Activated CD4-positive, alpha-beta T cell treated with anti-CD3 and anti-CD28 coated beads, Interleukin-2, amount 10 ng/mL, durations not matched to agents 24 days and 14 days (primary cell): ENCODE data around the gene OSGIN1. TPM values are rescaled to one million over a fixed set of nuclear protein-coding genes. Genes with fewer than 3 reads are reported as not detected.
"Not testable (repeated sequence)": the region's sequence is repeated elsewhere in the genome, so short reads cannot be mapped to it uniquely, and the experiment has no call there.

ENCODE experiments used
- DNase-seq: peaks from one replicate; pipeline ENCODE4 v3.0.0; 2022
- H3K27ac Mint-ChIP-seq: one replicate; pipeline ENCODE4 v1.8.0; 2022; ENCODE audit warnings: mild to moderate bottlenecking, mixed read lengths
- H3K27me3 Mint-ChIP-seq: one replicate; pipeline ENCODE4 v1.8.0; 2022; ENCODE audit warnings: mixed read lengths
- H3K36me3 Mint-ChIP-seq: one replicate; pipeline ENCODE4 v1.8.0; 2022; ENCODE audit warnings: low read depth, mild to moderate bottlenecking, mixed read lengths
- H3K4me1 Mint-ChIP-seq: one replicate; pipeline ENCODE4 v1.8.0; 2021; ENCODE audit warnings: mixed read lengths
- H3K4me3 Mint-ChIP-seq: one replicate; pipeline ENCODE4 v1.8.0; 2022; ENCODE audit warnings: mild to moderate bottlenecking, moderate library complexity, mixed read lengths
- H3K9me3 Mint-ChIP-seq: one replicate; pipeline ENCODE4 v1.8.0; 2021; ENCODE audit warnings: mixed read lengths
- intact Hi-C: fragments of 100-400 bp; cut with micrococcal nuclease; formaldehyde crosslinking; loops from one replicate; pipeline ENCODE4 v1.15.1; 2023
- total RNA-seq: library from RNA; stranded (reverse); gene quantifications from 2 replicates; pipeline ENCODE4 v1.2.3, GENCODE V29; 2022

OSGIN1 gene
- total RNA-seq, 1 donor from 2014 or later = 0.72 TPM

DNA sequence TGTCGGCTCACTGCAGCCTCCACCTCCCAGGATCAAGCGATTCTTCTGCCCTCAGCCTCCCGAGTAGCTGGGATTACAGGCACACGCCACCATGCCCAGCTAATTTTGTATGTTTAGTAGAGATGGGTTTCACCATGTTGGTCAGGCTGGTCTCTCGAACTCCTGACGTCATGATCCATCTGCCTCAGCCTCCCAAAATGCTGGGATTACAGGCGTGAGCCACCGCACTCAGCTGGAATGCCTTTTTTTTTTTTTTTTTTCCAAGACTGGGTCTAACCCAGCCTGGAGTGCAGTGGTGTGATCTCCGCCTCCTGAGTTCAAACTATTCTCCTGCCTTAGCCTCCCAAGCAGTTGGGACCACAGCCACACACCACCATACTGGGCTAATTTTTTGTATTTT is 11.5 kb upstream of the OSGIN1 start:
- H3K4me3 Mint-ChIP-seq, DNase-seq, H3K27ac Mint-ChIP-seq, intact Hi-C loops, H3K36me3 Mint-ChIP-seq, H3K9me3 Mint-ChIP-seq, H3K4me1 Mint-ChIP-seq, H3K27me3 Mint-ChIP-seq: not testable (repeated sequence)

DNA sequence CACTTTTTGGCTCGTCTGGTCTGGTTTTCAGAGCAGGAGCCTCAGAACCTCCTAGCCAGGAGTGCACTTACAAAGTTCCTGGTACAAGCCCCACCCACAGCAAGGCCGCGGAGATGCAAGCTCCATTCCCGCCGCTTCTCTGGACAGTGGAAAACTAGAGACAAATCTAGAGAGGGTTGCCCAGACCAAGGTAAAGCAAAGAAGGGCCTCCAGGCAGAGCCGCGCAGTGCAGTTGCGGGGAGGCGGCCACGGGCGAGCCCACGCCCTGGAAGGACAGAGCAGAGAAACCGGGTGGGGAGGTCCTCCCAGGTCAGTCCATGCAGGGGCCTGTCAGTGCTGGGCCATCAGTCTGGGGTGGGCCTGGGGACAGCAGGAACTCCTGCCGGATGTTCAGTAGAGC is 11.0 kb upstream of the OSGIN1 start:
- no peaks in the 10 kb centered on the region for H3K9me3 Mint-ChIP-seq
- no peak overlapping the region for H3K27ac Mint-ChIP-seq
- DNase-seq = no peak
- intact Hi-C loops = no loop called here
- no peaks in the 10 kb centered on the region for H3K36me3 Mint-ChIP-seq
- H3K4me1 Mint-ChIP-seq = peaks cover 7% of the 10 kb centered on the region
- H3K27me3 Mint-ChIP-seq = no peaks in the 10 kb centered on the region
- H3K4me3 Mint-ChIP-seq = no peak overlapping the region

DNA sequence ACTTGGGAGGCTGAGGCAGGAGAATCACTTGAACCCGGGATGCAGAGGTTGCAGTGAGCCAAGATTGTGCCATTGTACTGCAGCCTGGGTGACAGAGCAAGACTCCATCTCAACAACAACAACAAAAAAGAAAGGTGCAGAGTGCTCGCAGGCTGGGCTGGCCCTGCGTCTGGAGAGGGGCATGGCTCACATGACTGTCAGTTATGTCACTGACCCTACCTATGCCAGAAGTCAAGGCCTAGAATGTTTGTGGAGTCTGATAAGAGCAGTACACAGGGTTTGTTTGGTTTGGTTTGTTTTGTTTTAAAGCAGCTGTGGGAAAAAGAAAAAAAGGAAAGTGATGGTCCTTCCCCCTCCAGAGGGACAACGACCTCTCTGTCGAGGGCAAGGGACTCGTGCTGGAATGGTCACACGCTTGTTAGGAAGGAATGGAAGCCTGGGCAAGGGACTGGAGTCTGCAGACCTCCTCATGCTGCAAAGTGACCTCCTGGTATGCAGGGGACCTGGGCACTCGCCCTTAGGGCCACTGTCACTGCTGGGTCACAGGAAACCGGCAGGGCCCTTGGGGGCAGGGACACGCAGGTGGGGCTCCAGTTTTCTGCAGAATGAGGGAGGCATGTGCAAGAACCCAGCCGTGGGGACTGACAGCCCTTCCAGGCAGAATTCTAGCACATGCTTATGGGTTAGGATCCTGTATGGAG is 10.1 kb upstream of the OSGIN1 start:
- peaks cover 7% of the 10 kb centered on the region for H3K4me1 Mint-ChIP-seq
- H3K27ac Mint-ChIP-seq = no peak overlapping the region
- no peak overlapping the region for H3K4me3 Mint-ChIP-seq
- no peaks in the 10 kb centered on the region for H3K27me3 Mint-ChIP-seq
- H3K9me3 Mint-ChIP-seq = no peaks in the 10 kb centered on the region
- DNase-seq = no peak
- no peaks in the 10 kb centered on the region for H3K36me3 Mint-ChIP-seq
- intact Hi-C loops = no loop called here

DNA sequence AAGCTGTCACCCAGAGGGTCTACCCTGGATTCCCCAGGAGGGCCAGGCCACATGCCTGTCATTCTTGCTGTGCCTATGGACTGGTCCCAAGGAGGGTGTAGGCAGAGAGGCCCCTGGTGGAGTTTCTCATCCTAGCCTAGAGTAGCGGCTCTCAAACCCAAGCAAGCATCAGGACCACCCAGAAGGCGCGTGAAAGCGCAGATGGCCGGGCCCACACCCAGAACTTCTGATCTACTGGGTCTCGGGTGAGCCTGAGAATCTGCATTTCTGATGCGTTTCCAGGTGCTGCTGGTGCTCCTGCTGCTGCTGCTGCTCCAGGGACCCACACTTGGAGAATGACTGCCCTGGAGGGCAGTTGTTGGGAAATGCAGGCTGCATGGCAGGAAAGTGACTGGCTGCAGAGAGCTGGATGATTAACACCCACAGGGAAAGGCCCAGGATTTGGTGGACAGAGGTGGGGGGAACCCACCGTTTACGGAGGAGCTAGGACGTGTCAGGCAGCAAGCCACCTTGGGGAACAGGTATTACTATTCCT is 9.5 kb upstream of the OSGIN1 start:
- Mint-ChIP-seq H3K9me3 (no peaks in the 10 kb centered on the region), H3K27me3 (no peaks in the 10 kb centered on the region), H3K4me3 (no peak overlapping the region), H3K4me1 (peaks cover 7% of the 10 kb centered on the region), H3K27ac (no peak overlapping the region), H3K36me3 (no peaks in the 10 kb centered on the region)
- no peak for DNase-seq
- intact Hi-C loops = no loop called here

DNA sequence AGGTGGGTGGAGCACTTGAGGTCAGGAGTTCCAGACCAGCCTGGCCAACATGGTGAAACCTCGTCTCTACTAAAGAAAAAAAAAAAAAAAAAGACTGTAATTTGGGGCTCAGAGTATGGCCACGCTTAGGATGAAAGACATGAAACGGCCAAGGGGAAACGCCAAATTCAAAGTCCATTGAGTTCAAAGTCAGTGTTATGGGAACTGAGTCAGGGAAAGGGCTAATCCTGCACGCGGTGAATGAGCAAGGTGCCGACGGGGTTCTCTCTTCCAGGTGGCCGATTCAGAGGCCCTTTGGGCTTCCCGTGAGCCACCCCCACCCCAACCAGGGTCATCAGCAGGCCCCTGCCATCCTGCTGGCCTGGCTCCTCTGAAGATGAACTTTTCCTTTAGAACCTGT is 7.5 kb upstream of the OSGIN1 start:
- Mint-ChIP-seq H3K27me3 (no peaks in the 10 kb centered on the region), H3K9me3 (no peaks in the 10 kb centered on the region), H3K4me1 (no peaks in the 10 kb centered on the region), H3K36me3 (no peaks in the 10 kb centered on the region), H3K4me3 (no peak overlapping the region), H3K27ac (no peak overlapping the region)
- intact Hi-C loops = no loop called here
- DNase-seq = no peak

DNA sequence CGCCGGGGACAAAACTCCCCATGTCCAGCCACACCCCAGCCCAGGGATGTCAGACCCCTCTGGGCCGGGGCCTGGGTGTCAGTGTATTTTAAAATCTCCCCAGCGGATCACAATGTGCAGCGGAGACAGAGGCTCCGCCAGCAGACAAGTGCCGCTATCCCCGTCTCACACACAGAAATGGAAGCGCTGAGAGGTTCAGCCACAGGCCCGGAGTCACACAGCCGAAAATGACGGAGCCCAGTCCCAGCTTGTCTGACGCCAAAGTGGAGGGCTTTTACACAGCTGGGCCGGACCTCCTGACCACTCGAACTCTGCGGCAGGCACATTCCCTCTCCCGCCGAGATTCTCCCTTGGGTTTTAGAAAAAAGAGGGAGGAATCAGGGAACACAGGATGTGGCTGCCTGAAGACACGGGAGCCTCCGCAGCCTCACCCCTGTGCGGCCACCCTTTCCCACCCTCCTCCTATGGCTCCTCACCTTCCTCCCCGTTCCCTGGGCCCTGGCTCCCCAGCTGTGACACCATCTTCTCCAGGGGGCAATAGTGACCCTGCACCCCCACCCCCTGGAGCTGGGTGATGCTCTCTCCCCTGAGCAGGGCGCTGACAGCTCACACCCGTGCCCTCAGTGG is 6.8 kb upstream of the OSGIN1 start:
- Mint-ChIP-seq H3K4me3 (no peak overlapping the region), H3K27me3 (no peaks in the 10 kb centered on the region)

DNA sequence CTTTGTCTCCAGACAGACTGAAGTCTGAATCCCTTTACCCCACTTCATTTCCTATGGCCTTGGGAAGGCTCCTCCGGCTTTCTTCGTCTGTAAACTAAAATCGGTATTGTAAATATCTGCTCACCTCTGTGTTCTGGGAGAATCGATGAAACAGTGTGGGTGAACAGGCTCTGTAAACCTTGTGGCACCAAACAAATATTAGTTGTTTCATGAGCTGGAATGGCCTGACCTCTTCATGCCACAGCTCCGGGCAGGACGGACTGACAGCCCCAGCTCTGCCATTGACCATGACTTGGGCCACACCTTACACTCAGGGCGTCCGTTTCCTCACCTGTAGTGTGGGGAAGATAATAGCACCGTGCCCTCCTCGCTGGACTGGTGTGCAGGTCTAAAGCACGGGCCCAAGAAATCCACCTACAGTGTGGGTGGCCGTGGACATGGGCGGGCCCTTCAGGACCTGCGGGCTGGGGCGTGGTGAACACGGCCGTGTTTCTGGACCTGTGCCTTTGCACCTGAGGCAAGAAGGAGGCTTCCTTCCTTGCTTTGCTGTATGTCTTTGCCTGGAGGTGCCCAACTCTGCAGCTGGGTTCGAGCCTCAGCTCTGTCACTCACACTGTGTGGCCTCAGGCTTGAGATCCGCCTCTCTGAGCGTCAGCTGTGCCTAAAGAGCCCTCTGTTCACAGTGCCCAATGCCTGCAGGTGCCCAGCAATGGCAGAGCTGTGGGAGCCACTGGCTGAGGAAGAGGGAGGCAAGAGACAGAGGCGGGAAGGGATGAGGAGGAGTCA is 6.1 kb upstream of the OSGIN1 start:
- no peak overlapping the region for H3K27ac Mint-ChIP-seq
- no peak for DNase-seq
- no peaks in the 10 kb centered on the region for H3K9me3 Mint-ChIP-seq
- H3K4me1 Mint-ChIP-seq = no peaks in the 10 kb centered on the region
- H3K4me3 Mint-ChIP-seq = no peak overlapping the region
- H3K27me3 Mint-ChIP-seq = no peaks in the 10 kb centered on the region
- H3K36me3 Mint-ChIP-seq = no peaks in the 10 kb centered on the region
- intact Hi-C loops = no loop called here

More for the DNA sequence above, 6.8 kb upstream of the OSGIN1 start:
- intact Hi-C loops = no loop called here
- Mint-ChIP-seq H3K27ac (no peak overlapping the region), H3K4me1 (no peaks in the 10 kb centered on the region), H3K9me3 (no peaks in the 10 kb centered on the region), H3K36me3 (no peaks in the 10 kb centered on the region)
- no peak for DNase-seq

DNA sequence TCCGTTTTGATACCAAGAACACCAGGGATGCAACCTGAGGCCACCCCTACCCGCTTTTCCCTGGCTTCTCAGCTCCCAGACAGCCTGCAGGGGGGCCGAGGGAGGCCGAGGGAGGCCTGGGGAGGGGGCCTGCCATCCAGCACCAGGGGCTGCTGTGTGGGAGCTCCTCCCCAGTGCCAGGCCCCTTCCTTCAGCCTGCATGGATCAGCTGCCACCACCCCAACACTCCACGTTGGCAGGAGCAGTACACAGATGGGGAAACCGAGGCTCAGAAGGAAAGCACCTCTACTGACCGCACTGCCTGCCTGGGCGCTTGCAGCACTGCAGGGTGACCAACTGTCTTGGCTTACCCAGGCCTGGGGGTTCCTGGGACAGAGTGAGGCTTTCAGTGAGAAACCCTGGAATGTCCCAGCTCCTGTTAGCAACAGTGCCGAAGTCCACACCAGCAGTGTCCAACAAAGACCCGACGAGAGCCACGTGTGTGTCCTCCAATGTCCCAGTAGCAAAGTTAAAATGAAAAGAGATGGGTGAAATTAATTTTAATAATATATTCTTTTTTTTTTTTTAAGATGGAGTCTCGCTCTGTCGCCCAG is 5.3 kb upstream of the OSGIN1 start:
- Mint-ChIP-seq H3K27ac (no peak overlapping the region), H3K4me1 (peaks cover 4% of the 10 kb centered on the region), H3K36me3 (no peaks in the 10 kb centered on the region), H3K9me3 (no peaks in the 10 kb centered on the region), H3K4me3 (no peak overlapping the region), H3K27me3 (no peaks in the 10 kb centered on the region)
- intact Hi-C loops = no loop called here
- DNase-seq = no peak

DNA sequence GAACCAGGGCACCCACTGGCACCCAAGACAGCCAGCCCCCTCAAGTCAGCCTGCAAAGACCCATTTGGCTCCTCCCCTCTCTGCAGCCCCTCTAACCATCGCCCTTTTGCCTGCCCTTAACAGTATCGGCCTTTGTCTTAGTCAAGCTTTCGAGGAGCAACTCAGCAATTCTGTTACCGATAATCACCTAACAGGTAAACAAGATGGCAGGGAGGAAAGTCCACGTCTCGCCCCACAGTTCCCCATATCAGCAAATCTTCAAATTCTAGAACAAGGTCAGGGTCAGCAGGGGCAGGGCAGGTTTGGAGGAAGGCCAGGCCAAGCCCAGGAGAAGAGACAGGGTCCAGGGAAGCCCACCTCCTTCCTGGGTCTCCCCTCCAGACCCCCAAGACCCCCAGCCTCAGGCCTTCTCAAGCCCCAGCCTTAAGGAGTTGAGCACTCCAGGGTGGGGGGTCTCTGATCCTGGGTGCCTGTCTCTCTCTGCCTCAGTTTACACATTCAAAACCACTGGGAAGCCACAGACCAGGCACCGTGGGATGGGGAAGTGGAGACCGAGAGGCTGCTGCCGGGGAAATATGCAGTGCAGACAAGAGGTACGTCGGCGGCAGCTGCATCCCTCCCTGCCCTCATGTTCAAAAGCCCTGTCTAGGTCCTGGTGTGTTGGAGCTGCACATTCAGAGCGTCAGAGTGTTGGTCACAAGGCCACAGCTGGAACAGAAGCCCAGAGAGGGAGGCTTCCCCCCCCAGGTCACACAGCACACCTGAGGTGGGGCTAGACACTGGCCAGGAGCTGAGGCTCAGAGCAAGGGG is 3.9 kb upstream of the OSGIN1 start:
- Mint-ChIP-seq H3K27ac (no peak overlapping the region), H3K9me3 (no peaks in the 10 kb centered on the region), H3K36me3 (no peaks in the 10 kb centered on the region), H3K4me3 (no peak overlapping the region), H3K27me3 (peaks cover 3% of the 10 kb centered on the region), H3K4me1 (peaks cover 9% of the 10 kb centered on the region)
- intact Hi-C loops = no loop called here
- no peak for DNase-seq

DNA sequence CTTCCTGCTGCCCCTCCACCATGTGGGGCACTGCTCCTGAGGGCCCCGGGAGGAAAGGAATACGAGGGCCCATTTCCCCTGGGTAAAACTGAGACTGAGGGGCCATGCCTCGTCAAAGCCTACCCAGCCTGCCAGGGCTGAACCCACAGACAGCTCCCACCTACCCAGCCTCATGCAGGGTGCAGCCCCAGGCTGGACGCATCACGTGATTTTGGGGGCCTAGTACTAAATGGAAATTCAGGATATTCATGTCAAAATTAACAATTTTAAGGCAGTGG is 3.4 kb upstream of the OSGIN1 start:
- peaks cover 8% of the 10 kb centered on the region for H3K27me3 Mint-ChIP-seq
- no peak overlapping the region for H3K27ac Mint-ChIP-seq
- no peak for DNase-seq
- H3K4me3 Mint-ChIP-seq = no peak overlapping the region
- peaks cover 14% of the 10 kb centered on the region for H3K4me1 Mint-ChIP-seq
- no peaks in the 10 kb centered on the region for H3K36me3 Mint-ChIP-seq
- intact Hi-C loops = loop anchor here (5.0 to 10.0 kb wide), 2 partner anchors 238 to 555 kb away; partner anchors contain the start of genes MEAK7 and TAF1C
- H3K9me3 Mint-ChIP-seq = no peaks in the 10 kb centered on the region

DNA sequence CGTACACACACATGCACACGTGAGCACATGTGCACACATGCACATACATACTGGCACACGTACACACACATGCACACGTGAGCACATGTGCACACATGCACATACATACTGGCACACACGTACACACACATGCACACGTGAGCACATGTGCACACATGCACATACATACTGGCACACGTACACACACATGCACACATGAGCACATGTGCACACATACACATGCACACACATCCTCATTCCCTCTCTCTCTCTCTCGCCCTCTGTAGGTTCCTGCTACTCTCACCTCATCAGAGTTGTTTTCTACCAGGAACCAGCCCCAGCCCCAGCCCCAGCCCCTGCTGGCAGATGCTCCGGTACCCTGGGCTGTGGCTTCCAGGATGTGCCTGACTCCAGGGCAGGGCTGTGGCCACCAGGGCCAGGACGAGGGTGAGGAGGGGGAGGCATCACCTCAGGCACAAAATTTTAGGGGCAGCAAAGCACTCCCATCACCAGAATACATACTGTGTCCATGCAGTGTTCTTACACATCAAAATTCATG is 2.1 kb upstream of the OSGIN1 start:
- peaks cover 14% of the 10 kb centered on the region for H3K4me1 Mint-ChIP-seq
- not testable (repeated sequence) for H3K4me3 Mint-ChIP-seq, H3K27ac Mint-ChIP-seq, H3K27me3 Mint-ChIP-seq, DNase-seq, H3K36me3 Mint-ChIP-seq, H3K9me3 Mint-ChIP-seq
- intact Hi-C loops = loop anchor here (5.0 to 10.0 kb wide), 2 partner anchors 236 to 554 kb away; partner anchors contain the start of genes MEAK7 and TAF1C

DNA sequence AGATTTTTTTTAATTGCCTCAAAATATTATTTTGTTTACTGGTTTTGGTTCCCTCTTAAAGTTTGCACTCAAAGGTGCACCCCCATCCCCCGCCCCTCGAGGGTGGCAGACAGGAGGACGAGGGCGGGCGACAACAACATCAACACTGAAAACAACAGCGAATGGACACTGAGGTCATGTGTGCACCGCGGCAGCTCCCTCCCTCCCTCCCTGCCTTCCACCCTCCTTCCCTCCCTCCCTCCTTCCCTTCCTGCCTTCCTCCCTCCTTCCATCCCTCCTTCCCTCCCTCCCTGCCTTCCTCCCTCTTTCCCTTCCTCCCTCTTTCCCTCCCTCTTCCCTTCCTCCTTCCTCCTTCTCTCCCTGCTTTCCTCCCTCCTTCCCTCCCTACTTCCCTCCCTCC is 1.5 kb upstream of the OSGIN1 start:
- Mint-ChIP-seq H3K4me3 (no peak overlapping the region), H3K9me3 (no peaks in the 10 kb centered on the region), H3K27me3 (peaks cover 8% of the 10 kb centered on the region), H3K4me1 (peaks cover 14% of the 10 kb centered on the region), H3K27ac (no peak overlapping the region), H3K36me3 (no peaks in the 10 kb centered on the region)
- DNase-seq = no peak
- intact Hi-C loops = loop anchor here (5.0 to 10.0 kb wide), 2 partner anchors 236 to 553 kb away; partner anchors contain the start of genes MEAK7 and TAF1C

DNA sequence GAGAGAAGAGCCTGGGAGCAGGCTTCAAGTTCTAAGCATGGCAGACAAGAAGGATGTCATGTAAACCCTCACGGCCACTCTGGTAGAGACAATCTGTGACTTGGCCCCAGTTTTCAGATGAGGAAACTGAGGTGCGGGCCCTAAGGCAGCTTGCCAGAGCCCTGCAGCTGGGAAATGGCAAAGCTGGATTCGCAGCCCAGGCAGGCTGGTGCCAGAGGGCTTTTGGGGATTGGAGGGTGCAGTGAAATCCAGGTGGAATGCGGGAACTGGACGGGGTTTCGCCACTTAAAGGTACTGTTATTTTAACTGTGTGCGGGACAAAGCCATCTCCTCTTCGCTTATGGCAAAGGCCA is 477 bp upstream of the OSGIN1 start:
- Mint-ChIP-seq H3K4me1 (peaks cover 14% of the 10 kb centered on the region), H3K4me3 (peak overlapping the region; percentile 82)
- intact Hi-C loops = loop anchor here (2.0 to 10.0 kb wide), 3 partner anchors 126 to 552 kb away; partner anchors contain the start of genes MEAK7 and TAF1C

More for the DNA sequence above, 477 bp upstream of the OSGIN1 start:
- H3K36me3 Mint-ChIP-seq = no peaks in the 10 kb centered on the region
- DNase-seq = no peak
- peak overlapping the region; percentile 66 for H3K27ac Mint-ChIP-seq
- H3K9me3 Mint-ChIP-seq = no peaks in the 10 kb centered on the region
- H3K27me3 Mint-ChIP-seq = peaks cover 8% of the 10 kb centered on the region
